Fibroblast of skin of abdomen (primary cell): ENCODE data around the gene PAQR5.
"Not testable (repeated sequence)": the region's sequence is repeated elsewhere in the genome, so short reads cannot be mapped to it uniquely, and the experiment has no call there.

Experiments used
- DNase-seq: peaks from one replicate; pipeline ENCODE4 v3.0.0-alpha.2; 2013

PAQR5 gene

DNA sequence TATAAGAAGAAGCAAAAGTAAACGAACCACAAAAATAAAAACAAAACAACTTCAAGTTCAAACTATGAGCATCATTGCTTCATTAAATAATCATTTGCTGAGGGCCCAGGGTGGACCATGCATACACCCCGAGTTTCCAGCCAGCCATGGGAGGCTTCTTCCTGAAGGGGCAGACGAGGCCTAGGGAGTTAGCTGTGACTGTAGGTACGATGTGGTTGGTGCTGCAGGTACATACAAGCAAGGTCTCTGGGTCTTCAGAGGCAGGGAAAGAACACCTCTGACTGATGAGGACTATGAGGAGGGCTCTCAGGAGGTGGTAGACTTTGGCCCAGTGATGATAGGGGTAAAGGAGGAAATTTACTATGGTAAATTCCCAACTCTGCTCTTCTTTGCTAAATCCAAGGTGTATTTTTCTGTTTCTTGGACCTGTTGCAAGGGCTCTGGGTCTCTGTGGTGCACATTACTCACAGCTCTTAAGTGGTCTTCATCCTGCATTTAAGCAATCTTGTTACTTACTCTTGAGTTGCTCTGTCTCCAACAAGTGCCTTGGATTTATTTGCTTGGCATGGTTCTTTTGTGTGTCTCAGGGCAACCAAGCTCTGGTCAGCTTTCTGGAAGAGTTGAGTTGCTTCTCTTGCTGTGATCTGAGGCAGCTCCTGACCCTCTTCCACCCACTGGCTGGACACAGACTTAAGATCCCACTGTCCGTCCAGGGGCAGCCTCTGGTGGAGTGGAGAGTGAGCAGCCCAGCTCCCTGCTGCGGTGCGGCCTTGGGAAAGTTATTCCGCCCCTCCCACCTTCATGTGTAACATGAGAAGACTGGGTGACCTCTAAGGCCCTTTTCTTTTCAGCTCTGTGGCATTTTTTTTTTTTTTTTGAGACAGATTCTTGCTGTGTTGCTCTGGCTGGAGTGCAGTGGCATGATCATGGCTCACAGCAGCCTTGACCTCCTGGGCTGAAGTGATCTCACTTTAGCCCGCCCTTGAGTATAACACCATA is 59.4 kb downstream of the PAQR5 start:
- DNase-seq: no peak

DNA sequence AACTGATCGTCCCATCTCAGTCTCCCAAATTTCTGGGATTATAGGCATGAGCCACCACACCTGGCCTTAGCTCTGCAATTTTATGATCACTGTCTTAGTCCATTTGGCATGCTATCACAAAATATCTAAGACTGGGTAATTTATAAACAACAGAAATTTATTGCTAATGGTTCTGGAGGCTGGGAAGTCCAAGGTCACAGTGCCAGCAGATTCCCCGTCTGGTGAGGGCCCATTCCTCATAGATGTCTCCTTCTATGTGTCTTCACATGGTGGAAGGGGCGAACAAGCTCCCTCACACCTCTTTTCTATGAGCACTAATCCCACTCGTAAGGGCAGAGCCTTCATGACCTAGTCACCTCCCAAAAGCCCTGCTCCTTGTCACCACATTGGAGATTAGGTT is 60.1 kb downstream of the PAQR5 start:
- no peak for DNase-seq

DNA sequence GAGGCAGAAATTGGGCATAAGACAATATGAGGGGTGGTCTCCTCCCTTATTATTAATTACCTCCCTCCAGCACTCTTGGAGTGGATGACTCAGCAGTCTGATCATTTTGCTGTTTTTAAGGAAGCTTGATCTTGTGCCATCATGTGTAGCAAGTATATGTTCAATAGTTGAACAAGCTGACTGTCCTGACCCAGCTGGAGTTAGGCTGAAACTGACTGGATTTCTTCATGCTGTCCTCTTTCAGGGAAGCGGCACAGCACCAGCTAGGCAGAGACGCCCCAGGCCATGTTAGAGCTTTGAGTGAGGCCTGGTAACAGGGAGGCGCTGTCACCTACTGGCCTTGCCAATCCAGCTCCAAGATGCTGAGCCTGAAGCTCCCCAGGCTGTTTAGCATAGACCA is 61.0 kb downstream of the PAQR5 start:
- DNase-seq: peak; percentile 17

GRCh38 chr15:69360642-69361041 is 61.9 kb downstream of the PAQR5 start:
- no peak for DNase-seq

DNA sequence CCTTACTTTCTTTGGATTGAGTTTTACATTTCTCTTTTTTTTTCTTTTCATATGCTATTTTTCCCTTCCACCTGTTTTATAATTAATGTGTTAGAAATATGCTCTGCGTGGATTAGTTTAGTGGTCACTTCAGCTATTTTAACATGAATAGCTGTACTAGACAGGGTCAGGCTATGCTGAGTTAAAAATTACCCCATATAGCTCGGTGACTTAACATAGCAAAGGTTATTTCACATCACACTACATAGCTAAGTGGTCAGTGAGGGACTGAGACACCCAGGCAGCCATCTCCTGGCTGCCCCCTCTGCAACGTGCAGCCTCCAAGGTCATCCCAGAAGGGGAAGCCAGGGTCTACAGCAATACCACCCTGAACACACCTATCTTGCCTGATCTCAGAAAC is 68.5 kb downstream of the PAQR5 start:
- no peak for DNase-seq

DNA sequence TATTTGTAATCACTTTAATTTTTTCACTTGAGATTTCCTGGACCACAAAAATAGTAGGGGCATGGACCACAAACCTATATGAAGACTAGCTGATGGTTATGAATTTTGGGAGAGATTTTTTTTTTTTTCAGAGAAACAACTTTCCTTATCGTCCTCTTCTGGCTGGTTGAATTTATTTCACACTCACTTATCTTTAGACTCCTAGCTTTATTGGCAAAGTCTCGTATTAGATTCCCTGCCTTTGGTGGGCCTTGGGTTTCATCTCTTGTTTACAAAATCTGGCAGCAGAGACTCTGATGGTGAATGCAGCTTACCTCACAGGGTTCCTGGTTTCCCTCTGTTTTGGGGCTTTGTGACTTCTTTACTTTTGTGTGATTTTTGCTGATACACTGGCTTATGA is 70.9 kb downstream of the PAQR5 start:
- DNase-seq: no peak

GRCh38 chr15:69373406-69373805 is 74.7 kb downstream of the PAQR5 start:
- DNase-seq: no peak

DNA sequence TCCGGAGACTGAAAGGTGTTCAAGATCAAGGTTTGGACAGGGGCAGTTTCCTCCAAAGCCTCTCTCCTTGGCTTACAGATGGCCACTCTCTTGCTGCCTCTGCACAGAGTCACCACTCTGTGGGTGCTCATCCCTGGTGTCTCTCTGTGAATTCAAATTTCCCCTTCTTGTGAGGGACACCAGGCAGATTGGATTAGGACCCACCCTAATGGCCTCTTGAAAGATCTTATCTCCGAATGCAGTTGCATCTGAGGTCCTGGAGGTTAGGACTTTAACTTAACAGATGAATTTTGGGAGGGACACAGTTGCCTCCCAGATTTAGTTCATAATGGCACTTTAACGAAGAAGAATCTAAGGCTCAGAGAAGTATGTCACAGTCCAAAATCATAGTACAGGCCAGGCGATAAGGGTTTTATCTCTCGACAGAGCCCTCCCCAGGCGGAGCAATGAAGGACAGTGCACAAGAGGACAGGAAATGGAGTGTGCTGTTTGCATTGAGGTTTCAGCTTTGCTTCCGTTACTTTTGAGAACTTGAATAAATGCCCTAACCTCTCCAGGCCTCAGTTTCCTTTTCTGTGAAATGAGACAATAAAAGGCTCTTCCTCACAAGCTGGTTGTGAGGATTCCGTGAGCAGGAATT is 76.6 kb downstream of the PAQR5 start:
- no peak for DNase-seq

DNA sequence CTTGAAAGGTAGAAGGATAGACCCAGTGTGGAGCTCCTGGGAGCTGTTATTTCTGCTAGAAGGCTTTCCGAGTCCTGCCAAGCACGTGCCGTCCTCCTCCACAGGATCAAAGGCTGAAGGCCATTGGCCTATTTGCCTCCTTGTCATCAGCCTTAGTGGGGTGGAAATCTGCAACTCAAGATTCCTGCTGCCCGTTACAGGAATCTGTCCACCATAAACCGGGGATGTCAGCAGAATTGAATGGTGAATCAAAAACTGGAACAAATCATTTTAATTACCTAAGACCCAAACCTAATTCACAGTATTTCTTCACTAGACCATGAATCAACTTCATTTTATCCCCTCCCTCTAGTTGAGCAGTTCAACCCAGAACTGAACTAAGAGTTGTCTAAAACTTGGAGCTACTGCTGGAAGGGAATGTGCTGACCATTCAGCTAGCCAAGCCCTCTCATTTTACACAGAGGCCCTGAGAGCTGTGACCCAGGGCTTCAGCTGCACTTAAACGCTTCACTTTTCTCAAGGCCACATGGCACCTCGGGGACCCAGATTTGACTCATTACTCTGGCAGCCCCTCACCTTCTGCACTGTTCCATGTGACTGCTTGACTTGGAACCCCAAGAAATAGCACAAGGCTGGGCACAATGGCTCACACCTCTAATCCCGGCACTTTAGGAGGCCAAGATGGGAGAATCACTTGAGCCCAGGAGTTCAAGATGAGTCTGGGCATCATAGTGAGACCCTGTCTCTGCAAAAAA is 78.7 kb downstream of the PAQR5 start:
- no peak for DNase-seq

GRCh38 chr15:69380100-69380725 is 81.5 kb downstream of the PAQR5 start:
- no peak for DNase-seq

GRCh38 chr15:69380726-69381105 is 82.0 kb downstream of the PAQR5 start:
- DNase-seq: no peak

- not testable (repeated sequence) for DNase-seq
These were observed 83.5 kb downstream of the PAQR5 start for GRCh38 chr15:69382176-69382575.

- not testable (repeated sequence) for DNase-seq
These were observed 85.4 kb downstream of the PAQR5 start for GRCh38 chr15:69384066-69384465.

DNA sequence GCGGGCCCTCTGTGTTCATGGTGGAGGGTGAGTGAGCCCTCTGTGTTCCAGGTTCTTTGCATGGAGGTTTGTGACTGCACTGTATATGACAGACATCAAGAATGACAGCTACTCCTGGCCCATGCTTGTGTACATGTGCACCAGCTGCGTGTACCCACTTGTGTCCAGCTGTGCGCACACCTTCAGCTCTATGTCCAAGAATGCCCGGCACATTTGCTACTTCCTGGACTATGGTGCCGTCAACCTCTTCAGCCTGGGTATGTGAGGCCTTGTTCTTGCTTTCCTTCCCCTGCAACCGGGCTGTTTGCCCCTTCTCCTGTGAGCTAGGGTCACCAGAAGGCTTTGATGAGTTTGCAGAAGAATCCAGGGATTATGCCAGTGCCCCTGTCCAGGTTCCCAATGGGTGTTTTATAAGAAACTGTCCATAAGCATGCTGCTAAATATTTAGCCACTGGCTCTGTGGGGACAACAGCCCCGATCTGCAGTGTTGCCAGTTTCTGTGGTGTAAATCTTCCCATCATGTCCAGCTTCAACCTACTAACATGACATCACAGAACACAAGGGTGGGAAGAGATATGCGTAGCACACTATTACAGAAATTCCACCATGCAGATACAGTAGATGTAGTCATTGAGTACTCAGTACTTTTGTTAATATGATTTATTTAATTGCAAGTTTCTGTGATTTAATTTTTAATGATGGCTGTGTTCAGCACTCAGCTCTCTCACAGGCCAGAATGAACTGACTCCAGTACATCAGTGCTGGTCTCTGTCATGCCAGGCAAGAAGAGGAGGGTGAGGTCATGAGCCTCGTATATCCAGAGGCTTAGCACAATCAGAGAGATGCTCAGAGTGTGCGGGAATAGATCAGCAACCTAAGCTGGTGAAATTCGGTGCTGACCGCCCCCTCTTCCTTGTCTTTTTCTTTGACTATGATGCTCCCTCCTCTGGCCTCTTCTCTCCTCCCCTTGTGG is 86.2 kb downstream of the PAQR5 start:
- DNase-seq: no peak

DNA sequence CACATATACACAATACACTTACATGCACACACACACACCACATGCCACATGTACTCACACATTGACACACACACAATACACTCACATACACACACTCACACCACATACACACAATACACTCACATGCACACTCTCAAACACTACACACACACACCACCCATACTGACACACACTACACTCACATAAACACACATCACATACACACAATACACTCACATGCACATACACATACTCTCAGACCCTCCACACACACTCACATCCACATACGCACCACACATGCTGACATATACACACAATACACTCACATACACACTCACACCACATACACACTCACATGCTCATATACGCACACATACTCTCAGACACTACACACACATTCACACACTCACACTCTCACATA is 87.1 kb downstream of the PAQR5 start:
- DNase-seq: no peak

- DNase-seq: no peak
These were observed 87.6 kb downstream of the PAQR5 start for GRCh38 chr15:69386284-69386683.

GRCh38 chr15:69388260-69388705 is 89.6 kb downstream of the PAQR5 start:
- no peak for DNase-seq

- no peak for DNase-seq
These were observed 90.7 kb downstream of the PAQR5 start for GRCh38 chr15:69389426-69389825.

- peak; percentile 63 for DNase-seq
These were observed 91.9 kb downstream of the PAQR5 start for GRCh38 chr15:69390575-69390974.

- DNase-seq: no peak
These were observed 92.5 kb downstream of the PAQR5 start for GRCh38 chr15:69391046-69391757.

GRCh38 chr15:69392352-69392751 is 93.6 kb downstream of the PAQR5 start:
- DNase-seq: no peak
